ENCODE results near the gene THBS3.
A peak's percentile ranks its signal among the peaks of the same experiment; 100 is the strongest.

DNA sequence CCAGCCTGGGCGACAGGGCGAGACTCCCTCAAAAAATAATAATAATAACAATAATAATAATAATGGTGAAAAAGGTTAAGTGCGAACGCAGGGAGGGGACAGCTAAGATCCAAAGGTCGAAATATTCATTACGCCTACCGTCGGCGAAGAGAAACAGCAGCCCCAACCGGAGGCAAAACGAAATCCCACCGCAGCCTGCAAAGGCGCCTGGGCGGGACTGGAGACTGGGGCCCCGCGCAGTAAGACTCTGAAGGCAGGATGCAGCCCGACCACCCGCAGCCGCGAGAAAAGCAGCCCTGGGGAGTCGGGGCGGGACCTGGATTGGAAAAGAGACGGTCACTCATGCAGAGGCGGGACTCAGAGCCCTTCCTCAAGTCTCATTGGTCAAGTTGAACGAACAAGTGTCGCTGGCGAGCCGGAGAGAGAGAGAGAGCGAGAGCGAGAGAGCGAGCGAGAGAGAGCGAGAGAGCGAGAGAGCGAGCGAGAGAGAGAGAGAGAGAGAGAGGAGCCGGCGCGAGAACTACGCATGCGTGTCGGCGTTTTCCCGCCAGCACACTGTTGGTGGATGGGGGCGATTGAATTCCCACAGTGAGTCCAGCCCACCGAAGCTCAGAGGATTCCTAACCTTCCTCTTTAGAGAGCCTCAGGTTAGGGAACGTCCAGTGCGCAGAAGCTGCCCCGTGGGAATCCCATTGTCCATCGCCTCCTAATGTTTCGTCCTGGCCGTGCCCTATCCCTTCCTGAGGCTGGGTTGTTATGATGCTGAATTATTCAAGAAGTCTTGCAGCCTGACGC lies 36.9 kb upstream of the THBS3 start:
- TF ChIP-seq EP300 (conservative IDR thresholded peaks at IDR 0.05; ENCODE audit: poor library complexity, severe bottlenecking) (peak; percentile 92), CTCF (IDR thresholded peaks at IDR 0.05; ENCODE audit: poor library complexity, severe bottlenecking) (peak; percentile 69), POLR2AphosphoS5 (IDR thresholded peaks at IDR 0.05) (peak; percentile 91)

Data from neural cell (in vitro differentiated cells).